ENCODE results near the gene ARHGEF25.
"Not testable (repeated sequence)": the region's sequence is repeated elsewhere in the genome, so short reads cannot be mapped to it uniquely, and the experiment has no call there.

The ARHGEF25 gene

GRCh38 chr12:57655541-57656240 lies 44.5 kb downstream of the ARHGEF25 start:
- Mint-ChIP-seq H3K9me3 (no peaks in the 10 kb centered on the region), H3K4me1 (no peaks in the 10 kb centered on the region), H3K27ac (no peak overlapping the region), H3K27me3 (peaks cover 12% of the 10 kb centered on the region), H3K4me3 (no peak overlapping the region), H3K36me3 (no peaks in the 10 kb centered on the region)
- ATAC-seq, result no peak

GRCh38 chr12:57656408-57656807 lies 45.2 kb downstream of the ARHGEF25 start:
- not testable (repeated sequence) for H3K4me1 Mint-ChIP-seq, H3K9me3 Mint-ChIP-seq, H3K36me3 Mint-ChIP-seq, H3K27ac Mint-ChIP-seq, ATAC-seq, H3K4me3 Mint-ChIP-seq
- H3K27me3 Mint-ChIP-seq, result peaks cover 12% of the 10 kb centered on the region

DNA sequence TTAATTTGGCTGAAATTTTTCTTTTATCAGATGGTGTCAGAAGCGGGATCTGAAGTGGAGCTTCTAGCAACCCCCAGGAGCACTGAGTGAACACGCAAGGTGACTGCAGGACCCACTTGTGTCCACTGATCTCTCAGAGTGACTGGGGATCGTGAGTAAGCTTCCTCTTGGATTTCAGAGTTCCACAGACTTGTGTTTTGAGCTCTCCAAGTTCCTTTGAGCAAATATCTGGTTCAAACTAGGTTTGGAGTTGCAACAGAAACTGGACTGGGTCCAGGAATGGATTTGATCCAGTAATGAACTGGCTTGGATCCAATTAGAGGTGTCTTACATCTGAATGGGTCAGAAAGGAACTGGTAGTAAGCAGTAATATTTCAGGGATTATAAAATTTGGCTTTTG lies 46.5 kb downstream of the ARHGEF25 start:
- H3K36me3 Mint-ChIP-seq, result no peaks in the 10 kb centered on the region

GRCh38 chr12:57658890-57659289 lies 47.7 kb downstream of the ARHGEF25 start:
- Mint-ChIP-seq H3K4me1 (no peaks in the 10 kb centered on the region), H3K36me3 (no peaks in the 10 kb centered on the region), H3K4me3 (no peak overlapping the region), H3K27me3 (peaks cover 12% of the 10 kb centered on the region), H3K27ac (no peak overlapping the region), H3K9me3 (no peaks in the 10 kb centered on the region)
- no peak for ATAC-seq

More for the DNA sequence above, 46.5 kb downstream of the ARHGEF25 start:
- Mint-ChIP-seq H3K9me3 (no peaks in the 10 kb centered on the region), H3K4me1 (no peaks in the 10 kb centered on the region), H3K27me3 (peaks cover 12% of the 10 kb centered on the region), H3K4me3 (no peak overlapping the region), H3K27ac (no peak overlapping the region)
- no peak for ATAC-seq

DNA sequence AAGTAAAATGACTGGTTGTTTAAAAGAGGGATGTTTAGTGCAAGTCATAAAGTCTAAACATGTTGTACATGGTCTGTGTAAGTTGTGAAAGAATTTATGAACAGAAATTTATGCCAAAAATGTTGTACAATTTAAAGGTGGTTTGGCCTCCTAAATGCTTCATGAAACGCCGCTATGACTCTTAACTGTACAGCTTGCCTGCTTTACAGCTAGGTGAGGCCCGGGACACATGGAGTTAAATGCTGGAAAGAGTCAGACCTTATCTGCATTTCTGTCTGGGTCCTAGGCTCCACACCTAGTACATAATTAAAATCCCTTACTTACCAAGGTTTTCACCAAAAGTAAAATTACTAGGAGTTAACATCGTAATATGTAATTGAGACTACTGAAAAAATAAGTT lies 50.1 kb downstream of the ARHGEF25 start:
- H3K9me3 Mint-ChIP-seq, result no peaks in the 10 kb centered on the region
- no peak overlapping the region for H3K4me3 Mint-ChIP-seq
- no peaks in the 10 kb centered on the region for H3K4me1 Mint-ChIP-seq
- H3K27ac Mint-ChIP-seq, result no peak overlapping the region
- ATAC-seq, result no peak
- H3K36me3 Mint-ChIP-seq, result no peaks in the 10 kb centered on the region
- H3K27me3 Mint-ChIP-seq, result peaks cover 12% of the 10 kb centered on the region

DNA sequence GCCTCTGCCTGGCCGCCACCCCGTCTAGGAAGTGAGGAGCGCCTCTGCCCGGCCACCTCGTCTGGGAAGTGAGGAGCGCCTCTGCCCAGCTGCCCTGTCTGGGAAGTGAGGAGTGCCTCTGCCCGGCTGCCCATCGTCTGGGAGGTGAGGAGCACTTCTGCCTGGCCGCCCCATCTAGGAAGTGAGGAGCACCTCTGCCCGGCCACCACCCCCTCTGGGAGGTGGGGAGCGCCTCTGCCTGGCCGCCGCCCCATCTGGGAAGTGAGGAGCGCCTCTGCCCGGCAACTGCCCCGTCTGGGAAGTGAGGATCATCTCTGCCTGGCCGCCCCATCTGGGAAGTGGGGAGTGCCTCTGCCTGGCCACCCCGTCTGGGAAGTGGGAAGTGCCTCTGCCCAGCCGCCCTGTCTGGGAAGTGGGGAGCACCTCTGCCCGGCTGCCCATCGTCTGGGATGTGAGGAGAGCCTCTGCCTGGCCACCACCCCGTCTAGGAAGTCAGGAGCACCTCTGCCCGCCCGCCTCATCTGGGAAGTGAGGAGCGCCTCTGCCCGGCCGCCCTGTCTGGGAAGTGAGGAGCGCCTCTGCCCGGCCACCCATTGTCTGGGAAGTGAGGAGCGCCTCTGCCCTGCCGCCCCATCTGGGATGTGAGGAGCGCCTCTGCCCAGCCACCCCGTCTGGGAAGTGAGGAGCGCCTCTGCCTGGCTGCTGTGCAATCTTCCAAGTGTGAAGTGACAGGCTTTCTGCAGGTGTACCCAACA lies 54.0 kb downstream of the ARHGEF25 start:
- not testable (repeated sequence) for H3K4me1 Mint-ChIP-seq, H3K27me3 Mint-ChIP-seq, H3K36me3 Mint-ChIP-seq, H3K4me3 Mint-ChIP-seq, ATAC-seq, H3K27ac Mint-ChIP-seq, H3K9me3 Mint-ChIP-seq
